AG09309 (cell line): ENCODE measurements around the gene FLT4.
"Not testable (repeated sequence)": the region's sequence is repeated elsewhere in the genome, so short reads cannot be mapped to it uniquely, and the experiment has no call there.

Experiments
- DNase-seq: peaks from one replicate; pipeline ENCODE4 v3.0.0-alpha.2; 2010; ENCODE audit warnings: low read depth
- H3K4me3 ChIP-seq: 2 replicates; pipeline ENCODE4 v1.5.1; 2011; ENCODE audit warnings: mild to moderate bottlenecking, low read depth, low read length, moderate library complexity; ENCODE audit not compliant: control insufficient read depth
- TF ChIP-seq, protein P1 (sequence below): IDR thresholded peaks from 2 replicates; pipeline ENCODE4 v1.5.1; 2011; ENCODE audit warnings: mild to moderate bottlenecking, low read depth, low read length, inconsistent platforms; ENCODE audit not compliant: insufficient read depth, control insufficient read depth; ENCODE audit errors: missing control alignments

The FLT4 gene

GRCh38 chr5:180675036-180675635, 25.7 kb upstream of the FLT4 start:
- DNase-seq, result no peak
- H3K4me3 ChIP-seq, result no peak overlapping the region
- TF ChIP-seq, protein P1, sequence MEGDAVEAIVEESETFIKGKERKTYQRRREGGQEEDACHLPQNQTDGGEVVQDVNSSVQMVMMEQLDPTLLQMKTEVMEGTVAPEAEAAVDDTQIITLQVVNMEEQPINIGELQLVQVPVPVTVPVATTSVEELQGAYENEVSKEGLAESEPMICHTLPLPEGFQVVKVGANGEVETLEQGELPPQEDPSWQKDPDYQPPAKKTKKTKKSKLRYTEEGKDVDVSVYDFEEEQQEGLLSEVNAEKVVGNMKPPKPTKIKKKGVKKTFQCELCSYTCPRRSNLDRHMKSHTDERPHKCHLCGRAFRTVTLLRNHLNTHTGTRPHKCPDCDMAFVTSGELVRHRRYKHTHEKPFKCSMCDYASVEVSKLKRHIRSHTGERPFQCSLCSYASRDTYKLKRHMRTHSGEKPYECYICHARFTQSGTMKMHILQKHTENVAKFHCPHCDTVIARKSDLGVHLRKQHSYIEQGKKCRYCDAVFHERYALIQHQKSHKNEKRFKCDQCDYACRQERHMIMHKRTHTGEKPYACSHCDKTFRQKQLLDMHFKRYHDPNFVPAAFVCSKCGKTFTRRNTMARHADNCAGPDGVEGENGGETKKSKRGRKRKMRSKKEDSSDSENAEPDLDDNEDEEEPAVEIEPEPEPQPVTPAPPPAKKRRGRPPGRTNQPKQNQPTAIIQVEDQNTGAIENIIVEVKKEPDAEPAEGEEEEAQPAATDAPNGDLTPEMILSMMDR, result no peak

- DNase-seq, H3K4me3 ChIP-seq: not testable (repeated sequence)
These were observed 24.7 kb upstream of the FLT4 start for GRCh38 chr5:180674090-180674475.

GRCh38 chr5:180673371-180674089, 24.1 kb upstream of the FLT4 start:
- TF ChIP-seq, protein P1, result no peak
- no peak for DNase-seq
- no peak overlapping the region for H3K4me3 ChIP-seq

- not testable (repeated sequence) for DNase-seq, H3K4me3 ChIP-seq
These were observed 22.6 kb upstream of the FLT4 start for GRCh38 chr5:180671958-180672524.

DNA sequence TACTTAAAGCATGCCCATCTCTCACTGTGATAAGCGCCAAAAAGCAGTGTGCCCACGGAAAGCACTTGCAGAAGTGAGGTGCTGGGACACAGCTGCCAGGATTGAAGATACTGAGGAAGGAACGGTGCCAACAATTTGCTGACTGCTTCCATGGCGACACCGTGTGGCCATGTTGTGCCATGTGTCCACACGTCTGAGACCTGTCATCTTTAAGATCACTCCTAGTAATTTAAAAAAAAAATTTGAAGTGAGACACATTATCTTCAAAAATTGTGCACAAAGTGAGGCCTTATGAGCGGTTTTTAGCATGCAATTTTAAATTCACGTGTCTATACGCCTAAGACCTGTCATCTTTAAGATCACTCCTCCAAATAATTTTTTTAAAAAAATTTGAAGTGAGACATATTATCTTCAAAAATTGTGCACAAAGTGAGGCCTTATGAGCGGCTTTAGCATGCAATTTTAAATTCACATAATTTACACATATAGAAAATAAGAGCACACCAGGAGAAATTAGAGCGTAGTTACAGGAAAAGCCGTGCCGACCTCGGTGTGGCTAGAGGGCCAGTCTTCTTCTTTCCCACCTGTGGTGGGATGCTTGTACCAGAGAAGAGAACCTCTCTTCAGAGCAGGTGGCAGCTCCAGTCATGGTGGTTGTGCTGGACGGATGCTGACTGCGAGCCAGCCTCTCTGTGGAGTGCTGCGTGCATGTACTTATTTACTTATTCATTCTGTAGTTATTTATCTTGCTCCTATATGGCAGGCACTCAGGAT, 21.4 kb upstream of the FLT4 start:
- no peak overlapping the region for H3K4me3 ChIP-seq
- peak; percentile 2 for DNase-seq
- TF ChIP-seq, protein P1, result peak; percentile 53

DNA sequence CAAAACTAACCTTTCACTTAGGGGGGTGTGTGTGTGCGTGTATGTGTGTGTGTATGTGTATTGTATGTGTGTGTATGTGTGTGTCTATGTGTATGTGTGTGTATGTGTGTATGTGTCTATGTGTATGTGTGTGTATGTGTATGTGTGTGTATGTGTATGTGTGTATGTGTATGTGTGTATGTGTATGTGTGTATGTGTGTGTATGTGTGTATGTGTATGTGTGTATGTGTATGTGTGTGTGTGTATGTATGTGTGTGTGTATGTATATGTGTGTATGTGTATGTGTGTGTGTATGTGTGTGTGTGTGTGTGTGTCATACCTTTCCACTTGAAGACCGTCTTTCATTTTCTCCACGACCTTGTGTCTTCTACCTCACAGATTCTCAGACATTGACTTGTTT, 20.8 kb upstream of the FLT4 start:
- TF ChIP-seq, protein P1, result no peak
- H3K4me3 ChIP-seq, result no peak overlapping the region
- DNase-seq, result no peak

GRCh38 chr5:180669661-180670060, 20.3 kb upstream of the FLT4 start:
- no peak for DNase-seq
- no peak overlapping the region for H3K4me3 ChIP-seq
- TF ChIP-seq, protein P1, result no peak
